Gastrocnemius medialis (tissue), 4 donors: ENCODE measurements around the gene MGMT. TPM values are rescaled to one million over a fixed set of nuclear protein-coding genes. Genes with fewer than 3 reads are reported as not detected.

Experiments used
- ATAC-seq, 2 donors: fragments of 150-250 bp; one replicate each; pipeline ENCODE4 v1.9.1; 2016
- DNase-seq, 2 donors: peaks; one replicate each; pipeline ENCODE4 v3.0.0-alpha.2; 2019
- H3K27ac ChIP-seq, 4 donors: fragments of 200-600 bp; sonication (generic); 1 replicate in 1 of 4; 2 replicates in 3 of 4; pipeline ENCODE4 v1.5.1; 2016 to 2018; ENCODE audit warnings: mild to moderate bottlenecking in 2 of 4, moderate library complexity in 1 of 4
- H3K27me3 ChIP-seq, 3 donors: fragments of 200-600 bp; sonication (generic) in 2 of 3; 1 replicate in 1 of 3; 2 replicates in 2 of 3; pipeline versions ENCODE4 v1.5.1 to v1.6.0; 2016 to 2019; ENCODE audit warnings: mild to moderate bottlenecking in 1 of 3, moderate library complexity in 1 of 3
- H3K36me3 ChIP-seq, 2 donors: fragments of 200-600 bp; sonication (generic) in 1 of 2; one replicate each; pipeline ENCODE4 v1.5.1; 2017 to 2018
- H3K4me1 ChIP-seq, 2 donors: fragments of 200-600 bp; sonication (generic) in 1 of 2; one replicate each; pipeline ENCODE4 v1.5.1; 2016 to 2017; ENCODE audit warnings: mild to moderate bottlenecking in 2 of 2
- H3K4me3 ChIP-seq, 4 donors: fragments of 200-600 bp; sonication (generic) in 3 of 4; 1 replicate in 1 of 4; 2 replicates in 3 of 4; pipeline ENCODE4 v1.5.1; 2016 to 2019; ENCODE audit warnings: mild to moderate bottlenecking in 2 of 4
- H3K9me3 ChIP-seq, 3 donors: fragments of 200-600 bp; sonication (generic) in 2 of 3; 1 replicate in 1 of 3; 2 replicates in 2 of 3; pipeline ENCODE4 v1.5.1; 2016 to 2019
- POLR2A ChIP-seq, 2 donors: fragments of 450-650 bp; IDR thresholded peaks; one replicate each; pipeline ENCODE4 v1.6.1; 2017; ENCODE audit warnings: antibody characterized with exemption in 2 of 2, mild to moderate bottlenecking in 2 of 2, moderate library complexity in 2 of 2
- in situ Hi-C, 4 donors: fragments of 200-750 bp; cut with MboI; loops; one replicate each; pipeline versions ENCODE4 v1.15.0 to v1.8.0; 2017; ENCODE audit warnings: low sequenced_read_pairs in 4 of 4
- intact Hi-C: fragments of 100-400 bp; cut with DNase I; formaldehyde crosslinking; loops from one replicate; pipeline ENCODE4 v1.15.1; 2023; ENCODE audit warnings: low total_unique reads
- total RNA-seq, 4 donors: library from RNA; depleted of rRNA; stranded (reverse); fragments of >200 nt; gene quantifications; one replicate each; pipeline versions ENCODE4 v1.1.0 to v1.2.3, GENCODE V29; 2016
- TF ChIP-seq, protein P1 (sequence below), 5 experiments: fragments of 450-650 bp in 3 of 5; fragments of 200-600 bp in 2 of 5; sonication (generic) in 2 of 5; IDR thresholded peaks in 4 of 5; conservative IDR thresholded peaks in 1 of 5; 1 replicate in 4 of 5; 2 replicates in 1 of 5; pipeline ENCODE4 v1.5.1; 2016 to 2019; ENCODE audit warnings: antibody characterized with exemption in 5 of 5, mild to moderate bottlenecking in 3 of 5, moderate library complexity in 3 of 5

The MGMT gene
- total RNA-seq, 4 donors from 2014 or later, result 8.9 to 20.7 (median 17.1) TPM

DNA sequence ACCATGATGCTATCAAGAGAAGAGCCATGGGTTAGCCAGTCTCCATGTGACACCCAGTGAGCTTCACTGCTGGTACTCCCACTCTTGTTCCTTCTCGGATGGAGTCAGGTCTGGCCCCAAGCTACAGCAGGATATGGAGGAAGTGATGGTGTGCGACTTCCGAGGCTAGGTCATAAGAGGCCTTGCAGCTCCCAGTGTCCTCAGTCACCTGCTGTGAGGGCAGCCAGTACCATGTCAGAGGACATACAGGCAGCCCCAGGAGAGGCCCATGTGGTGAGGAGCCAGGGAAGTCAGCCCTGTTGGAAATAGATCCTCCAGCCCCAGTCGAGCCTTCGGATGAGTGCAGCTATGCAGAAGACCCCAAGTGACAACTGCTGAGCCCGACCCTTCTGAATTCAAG lies 260.0 kb downstream of the MGMT start:
- DNase-seq (no peak), ATAC-seq (no peak)
- no peaks in the 10 kb centered on the region for H3K4me1 ChIP-seq
- no peaks in the 10 kb centered on the region for H3K9me3 ChIP-seq
- no peaks in the 10 kb centered on the region for H3K27me3 ChIP-seq
- H3K36me3 ChIP-seq, result no peaks in the 10 kb centered on the region
- intact Hi-C loops (no loop called here), in situ Hi-C loops (no loop called here)
- H3K27ac ChIP-seq, result no peak overlapping the region
- no peak overlapping the region for H3K4me3 ChIP-seq
- TF ChIP-seq POLR2A (IDR thresholded peaks at IDR 0.05), result no peak
- TF ChIP-seq, protein P1, sequence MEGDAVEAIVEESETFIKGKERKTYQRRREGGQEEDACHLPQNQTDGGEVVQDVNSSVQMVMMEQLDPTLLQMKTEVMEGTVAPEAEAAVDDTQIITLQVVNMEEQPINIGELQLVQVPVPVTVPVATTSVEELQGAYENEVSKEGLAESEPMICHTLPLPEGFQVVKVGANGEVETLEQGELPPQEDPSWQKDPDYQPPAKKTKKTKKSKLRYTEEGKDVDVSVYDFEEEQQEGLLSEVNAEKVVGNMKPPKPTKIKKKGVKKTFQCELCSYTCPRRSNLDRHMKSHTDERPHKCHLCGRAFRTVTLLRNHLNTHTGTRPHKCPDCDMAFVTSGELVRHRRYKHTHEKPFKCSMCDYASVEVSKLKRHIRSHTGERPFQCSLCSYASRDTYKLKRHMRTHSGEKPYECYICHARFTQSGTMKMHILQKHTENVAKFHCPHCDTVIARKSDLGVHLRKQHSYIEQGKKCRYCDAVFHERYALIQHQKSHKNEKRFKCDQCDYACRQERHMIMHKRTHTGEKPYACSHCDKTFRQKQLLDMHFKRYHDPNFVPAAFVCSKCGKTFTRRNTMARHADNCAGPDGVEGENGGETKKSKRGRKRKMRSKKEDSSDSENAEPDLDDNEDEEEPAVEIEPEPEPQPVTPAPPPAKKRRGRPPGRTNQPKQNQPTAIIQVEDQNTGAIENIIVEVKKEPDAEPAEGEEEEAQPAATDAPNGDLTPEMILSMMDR (IDR thresholded peaks at IDR 0.05 in 4 of 5, conservative IDR thresholded peaks at IDR 0.05 in 1 of 5), result no peak

DNA sequence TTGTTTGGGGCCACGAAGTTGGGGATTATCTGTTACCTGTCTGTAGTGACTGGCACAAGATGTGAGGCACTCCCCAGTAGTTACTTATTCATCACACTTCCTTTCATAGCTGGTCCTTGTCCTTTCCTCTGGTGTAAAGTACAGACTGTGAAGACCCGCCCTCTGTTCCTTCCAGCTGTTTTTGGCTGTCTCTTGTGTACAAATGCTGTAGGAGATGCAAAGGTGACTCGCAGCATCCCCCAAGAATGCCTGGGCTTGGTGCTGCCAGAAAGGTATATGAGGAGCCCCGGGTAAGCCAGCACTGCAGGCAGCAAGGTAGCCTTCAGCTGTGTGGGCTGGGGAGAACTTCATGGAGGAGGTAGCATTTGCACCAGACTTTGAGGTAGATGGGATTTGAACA lies 260.5 kb downstream of the MGMT start:
- ATAC-seq (no peak), DNase-seq (no peak)
- H3K27me3 ChIP-seq, result no peaks in the 10 kb centered on the region
- in situ Hi-C loops, result no loop called here
- no peaks in the 10 kb centered on the region for H3K36me3 ChIP-seq
- H3K4me3 ChIP-seq, result no peak overlapping the region
- TF ChIP-seq, protein P1 (IDR thresholded peaks at IDR 0.05 in 4 of 5, conservative IDR thresholded peaks at IDR 0.05 in 1 of 5), result no peak
- no peak for TF ChIP-seq POLR2A (IDR thresholded peaks at IDR 0.05)
- intact Hi-C loops, result no loop called here
- no peak overlapping the region for H3K27ac ChIP-seq
- no peaks in the 10 kb centered on the region for H3K4me1 ChIP-seq
- H3K9me3 ChIP-seq, result no peaks in the 10 kb centered on the region

DNA sequence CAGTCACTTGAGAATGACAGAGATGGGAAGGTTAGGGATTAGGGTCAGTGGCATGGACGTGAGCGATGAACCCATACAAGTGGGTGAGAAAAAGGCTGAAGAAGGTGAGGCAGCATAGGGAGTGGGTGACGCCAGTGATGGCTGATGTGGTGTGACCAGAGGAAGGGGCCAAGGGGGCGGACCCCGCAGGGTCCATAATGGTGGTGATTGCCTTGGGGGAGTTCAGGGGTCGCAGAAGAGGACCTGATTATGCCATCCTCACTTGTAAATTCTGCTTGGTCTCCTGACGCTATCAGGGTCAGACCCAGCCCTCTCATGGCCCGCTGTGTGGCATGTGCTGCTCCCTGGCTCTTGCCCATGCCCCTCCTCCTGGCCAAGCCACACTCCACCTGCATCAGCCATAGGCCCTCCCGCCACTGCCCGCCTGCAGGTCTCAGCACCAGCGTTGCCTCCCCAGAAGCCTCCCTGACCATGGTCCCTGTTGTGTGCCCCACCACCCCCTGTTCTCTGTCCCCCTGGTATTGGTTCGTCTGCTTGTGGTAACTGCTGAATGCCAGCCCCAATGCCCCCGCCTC lies 261.3 kb downstream of the MGMT start:
- TF ChIP-seq, protein P1 (IDR thresholded peaks at IDR 0.05 in 4 of 5, conservative IDR thresholded peaks at IDR 0.05 in 1 of 5), result no peak
- no peak for TF ChIP-seq POLR2A (IDR thresholded peaks at IDR 0.05)
- intact Hi-C loops (no loop called here), in situ Hi-C loops (no loop called here)
- no peak for DNase-seq
- Histone ChIP-seq H3K9me3 (no peaks in the 10 kb centered on the region), H3K36me3 (no peaks in the 10 kb centered on the region), H3K4me3 (no peak overlapping the region), H3K27me3 (no peaks in the 10 kb centered on the region), H3K4me1 (no peaks in the 10 kb centered on the region), H3K27ac (no peak overlapping the region)
- no peak for ATAC-seq

DNA sequence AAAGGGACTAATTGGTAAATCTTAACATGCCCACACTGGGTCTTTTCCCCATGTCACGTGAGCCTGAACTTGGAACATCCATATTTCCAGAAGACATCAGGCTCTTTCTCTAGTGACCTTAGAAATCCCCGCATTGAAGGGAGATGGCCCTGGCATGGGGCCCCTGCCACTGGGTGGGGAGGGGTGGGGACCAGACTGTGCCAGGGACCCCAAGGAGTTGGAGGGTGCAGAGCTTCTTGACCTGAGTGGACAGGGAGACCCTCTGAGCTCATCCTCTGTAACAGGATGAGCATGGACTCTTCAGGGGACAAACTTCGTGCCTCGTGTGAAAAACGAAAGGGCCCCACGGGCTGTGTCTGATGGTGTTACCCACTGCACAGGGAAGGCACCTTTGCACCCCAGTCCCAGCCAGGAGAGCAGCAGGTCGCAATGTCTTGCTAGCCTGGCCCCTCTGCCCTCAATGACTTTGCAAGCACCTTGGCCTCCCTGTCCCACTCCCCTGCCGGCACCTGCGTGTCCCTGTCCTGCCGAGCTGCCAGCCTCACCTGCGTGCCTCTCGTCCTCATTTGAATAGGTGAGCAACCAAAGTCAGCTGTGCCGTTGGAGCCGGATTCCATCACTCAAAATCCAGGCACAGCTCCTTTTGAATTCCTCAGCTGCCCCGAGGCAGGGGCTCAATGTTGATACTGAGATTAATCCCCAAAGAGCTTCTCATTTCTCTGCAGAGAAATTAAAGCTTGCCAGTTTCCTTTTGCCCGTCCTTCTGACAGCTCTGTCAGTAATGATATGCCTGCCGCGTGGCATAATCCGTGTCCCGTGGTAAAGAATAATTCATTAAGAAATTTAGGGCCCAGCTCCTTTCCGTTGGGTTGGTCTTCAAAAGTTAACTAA lies 262.1 kb downstream of the MGMT start:
- Histone ChIP-seq H3K27ac (no peak overlapping the region), H3K9me3 (no peaks in the 10 kb centered on the region), H3K4me3 (no peak overlapping the region), H3K27me3 (no peaks in the 10 kb centered on the region), H3K36me3 (no peaks in the 10 kb centered on the region), H3K4me1 (no peaks in the 10 kb centered on the region)
- DNase-seq, result no peak
- in situ Hi-C loops, result no loop called here
- ATAC-seq, result no peak
- TF ChIP-seq POLR2A (IDR thresholded peaks at IDR 0.05), result no peak
- TF ChIP-seq, protein P1 (IDR thresholded peaks at IDR 0.05 in 4 of 5, conservative IDR thresholded peaks at IDR 0.05 in 1 of 5), result no peak
- intact Hi-C loops, result no loop called here
